B cell (primary cell): ENCODE measurements around the gene C1orf35. TPM values are rescaled to one million over a fixed set of nuclear protein-coding genes. Genes with fewer than 3 reads are reported as not detected.

Experiments used
- ATAC-seq: fragments of 200-7000 bp; cut with Tn5 transposase; one replicate; pipeline ENCODE4 v1.10.0; 2021; ENCODE audit warnings: low read depth, mild to moderate bottlenecking, moderate number of reproducible peaks, moderate library complexity
- CTCF ChIA-PET: fragments of 350-600 bp; sonication (Branson Sonifier 250); formaldehyde crosslinking; loops from one replicate; lab custom pipeline; 2021; ENCODE audit warnings: antibody characterized with exemption, inconsistent platforms; lab: Charles Lee
- POLR2A ChIA-PET: fragments of 350-600 bp; sonication (Branson Sonifier 250); formaldehyde crosslinking; loops from one replicate; lab custom pipeline; 2021; ENCODE audit warnings: antibody characterized with exemption; lab: Charles Lee
- DNase-seq: peaks from one replicate; pipeline ENCODE4 v3.0.0; 2013
- H2AFZ ChIP-seq: 2 replicates; pipeline ENCODE4 v1.6.1; 2012; ENCODE audit warnings: mild to moderate bottlenecking, low read depth, low read length; ENCODE audit not compliant: insufficient read depth, poor library complexity, severe bottlenecking
- H3K27ac ChIP-seq, 2 donors: 1 replicate in 1 of 2; 2 replicates in 1 of 2; pipeline ENCODE4 v1.5.1; 2012 to 2013; ENCODE audit warnings: low read length in 2 of 2, mild to moderate bottlenecking in 2 of 2, moderate library complexity in 1 of 2
- H3K27me3 ChIP-seq, 4 experiments: fragments of 200-600 bp in 1 of 4; sonication (generic) in 1 of 4; replicated peaks in 1 of 4; 1 replicate in 2 of 4; 2 replicates in 2 of 4; pipeline versions ENCODE4 v1.6.1 to v1.7.0; 2013 to 2016; ENCODE audit warnings: low read length in 3 of 4, mild to moderate bottlenecking in 2 of 4, mixed read lengths in 1 of 4, moderate library complexity in 1 of 4; ENCODE audit not compliant: insufficient read depth in 4 of 4, control insufficient read depth in 3 of 4; ENCODE audit errors: control extremely low read depth in 1 of 4
- H3K36me3 ChIP-seq, 2 experiments: replicated peaks in 1 of 2; 1 replicate in 1 of 2; 2 replicates in 1 of 2; pipeline versions ENCODE4 v1.6.1 to v1.7.1; 2013; ENCODE audit warnings: low read length in 1 of 2; ENCODE audit not compliant: insufficient read depth in 2 of 2, control insufficient read depth in 1 of 2; ENCODE audit errors: control extremely low read depth in 1 of 2, extremely low read depth in 1 of 2
- H3K4me1 ChIP-seq, 2 donors: fragments of 200-600 bp in 1 of 2; sonication (generic) in 1 of 2; 1 replicate in 1 of 2; 2 replicates in 1 of 2; pipeline versions ENCODE4 v1.5.1 to v1.6.1; 2013 to 2017; ENCODE audit warnings: low read length in 2 of 2; ENCODE audit not compliant: control insufficient read depth in 2 of 2, insufficient read depth in 2 of 2
- H3K4me2 ChIP-seq: replicated peaks from 2 replicates; pipeline ENCODE3; 2012; ENCODE audit warnings: mild to moderate bottlenecking, low read depth, low read length; ENCODE audit not compliant: poor library complexity, severe bottlenecking
- H3K4me3 ChIP-seq, 5 experiments: fragments of 200-600 bp in 1 of 5; sonication (generic) in 1 of 5; 1 replicate in 3 of 5; 2 replicates in 2 of 5; pipeline versions ENCODE4 v1.5.1 to v1.7.0; 2011 to 2016; ENCODE audit warnings: low read length in 4 of 5, mild to moderate bottlenecking in 4 of 5, low read depth in 2 of 5, control low read depth in 1 of 5, moderate library complexity in 1 of 5; ENCODE audit not compliant: insufficient read depth in 1 of 5; ENCODE audit errors: control extremely low read depth in 1 of 5, extremely low read depth in 1 of 5
- H3K79me2 ChIP-seq: fragments of 200-600 bp; sonication (generic); one replicate; pipeline ENCODE4 v1.6.0; 2016; ENCODE audit warnings: low read length; ENCODE audit not compliant: control insufficient read depth, insufficient read depth
- H3K9ac ChIP-seq: fragments of 200-600 bp; sonication (generic); 2 replicates; pipeline ENCODE4 v1.6.1; 2017; ENCODE audit warnings: mild to moderate bottlenecking, low read length, moderate library complexity
- H3K9me3 ChIP-seq, 3 donors: one replicate each; pipeline versions ENCODE4 v1.6.1 to v1.7.1; 2013; ENCODE audit warnings: low read length in 2 of 3; ENCODE audit not compliant: control insufficient read depth in 2 of 3, insufficient read depth in 1 of 3; ENCODE audit errors: control extremely low read depth in 1 of 3
- H4K20me1 ChIP-seq: 2 replicates; pipeline ENCODE4 v1.6.0; 2012; ENCODE audit warnings: mild to moderate bottlenecking, low read length; ENCODE audit not compliant: insufficient read depth, control insufficient read depth, poor library complexity, severe bottlenecking
- H3K27ac Mint-ChIP-seq: one replicate; pipeline ENCODE4 v1.8.0; 2021; ENCODE audit warnings: mixed read lengths
- H3K27me3 Mint-ChIP-seq: one replicate; pipeline ENCODE4 v1.8.0; 2021; ENCODE audit warnings: mixed read lengths
- H3K4me1 Mint-ChIP-seq: one replicate; pipeline ENCODE4 v1.8.0; 2021; ENCODE audit warnings: mixed read lengths
- H3K4me3 Mint-ChIP-seq: one replicate; pipeline ENCODE4 v1.8.0; 2021; ENCODE audit warnings: mixed read lengths
- H3K9me3 Mint-ChIP-seq: one replicate; pipeline ENCODE4 v1.8.0; 2022; ENCODE audit warnings: mixed read lengths; ENCODE audit not compliant: insufficient read depth
- CTCF ChIP-seq: fragments of 200-600 bp; IDR thresholded peaks from one replicate; pipeline ENCODE4 v1.8.0; 2022; ENCODE audit warnings: antibody characterized with exemption, mild to moderate bottlenecking
- EZH2 ChIP-seq: IDR thresholded peaks from 2 replicates; pipeline ENCODE4 v1.6.1; 2012; ENCODE audit warnings: borderline replicate concordance, low read depth, mild to moderate bottlenecking, moderate library complexity, low read length; ENCODE audit not compliant: insufficient read depth, poor library complexity, severe bottlenecking
- WGBS: methylation state at CpG from one replicate; pipeline ENCODE4 v1.1.5; 2013; ENCODE audit warnings: missing lambda C conversion rate; ENCODE audit not compliant: insufficient coverage; 5-methylcytosine and 5-hydroxymethylcytosine counted together
- intact Hi-C: fragments of 100-400 bp; cut with micrococcal nuclease; formaldehyde crosslinking; loops from one replicate; pipeline ENCODE4 v1.10.0; 2022
- polyA plus RNA-seq: library from polyadenylated mRNA; depleted of rRNA; stranded (reverse); fragments of >200 nt; gene quantifications from 2 replicates; pipeline ENCODE4 v1.2.3, GENCODE V29; 2012
- total RNA-seq, 2 donors: library from RNA; stranded (reverse); fragments of 120-200 nt in 1 of 2; gene quantifications; 1 replicate in 1 of 2; 2 replicates in 1 of 2; pipeline versions ENCODE4 v1.2.3 to v1.2.4, GENCODE V29; 2013 to 2022

C1orf35 gene
- total and polyA plus RNA-seq, 2 donors (not counting 1 experiment from before 2014, with no cell fraction given): 24.1 to 41.0 TPM

- H3K9me3 ChIP-seq: peaks cover 0 to 30% (median 8%) of the 10 kb centered on the region in 3 donors
- peaks cover 38% of the 10 kb centered on the region for H3K4me1 Mint-ChIP-seq
- TF ChIP-seq CTCF (no peak), EZH2 (no peak)
- no peak for DNase-seq
- H3K27me3 Mint-ChIP-seq: no peaks in the 10 kb centered on the region
- peaks cover 16 to 19% of the 10 kb centered on the region in 2 donors for H3K4me1 ChIP-seq
- ChIA-PET CTCF (interaction anchor here (0.6 to 0.8 kb wide), 4 partner anchors 13 to 1429 kb away, joined by 3 to 4 read pairs (median 3); no protein-coding TSS in a partner anchor), POLR2A (interaction anchor here (1.1 kb wide), 1 partner anchor 8 kb away, joined by 4 read pairs; no protein-coding TSS in a partner anchor)
- H3K36me3 ChIP-seq: peaks cover 4 to 65% of the 10 kb centered on the region in 2 experiments
- 100% methylated on average over 2 of the region's 4 CpGs for WGBS
- no peak overlapping the region for H3K4me2 ChIP-seq
- H3K79me2 ChIP-seq: peaks cover 72% of the 10 kb centered on the region
- H3K4me3 ChIP-seq: no peak overlapping the region
- H2AFZ ChIP-seq: no peak overlapping the region
- no peak overlapping the region for H3K9ac ChIP-seq
- intact Hi-C loops: no loop called here
- H3K27ac Mint-ChIP-seq: no peak overlapping the region
- no peak overlapping the region for H3K4me3 Mint-ChIP-seq
- H4K20me1 ChIP-seq: peaks cover 96% of the 10 kb centered on the region
- no peak overlapping the region for H3K27ac ChIP-seq
- H3K9me3 Mint-ChIP-seq: peaks cover 4% of the 10 kb centered on the region
- H3K27me3 ChIP-seq: no peaks in the 10 kb centered on the region
- no peak for ATAC-seq
These were observed 8.0 kb downstream of the C1orf35 start for GRCh38 chr1:228095161-228095560.

GRCh38 chr1:228094432-228095016 lies 8.6 kb downstream of the C1orf35 start:
- Mint-ChIP-seq H3K27me3 (no peaks in the 10 kb centered on the region), H3K4me1 (peaks cover 44% of the 10 kb centered on the region), H3K4me3 (no peak overlapping the region), H3K9me3 (peaks cover 4% of the 10 kb centered on the region), H3K27ac (no peak overlapping the region)
- H3K4me2 ChIP-seq: no peak overlapping the region
- ChIA-PET CTCF (interaction anchor here (0.6 to 0.8 kb wide), 3 partner anchors 14 to 1429 kb away, joined by 3 to 4 read pairs (median 3); no protein-coding TSS in a partner anchor), POLR2A (interaction anchor here (1.1 kb wide), 1 partner anchor 7 kb away, joined by 4 read pairs; no protein-coding TSS in a partner anchor)
- TF ChIP-seq EZH2 (no peak), CTCF (no peak)
- no peak overlapping the region for H3K27ac ChIP-seq
- peaks cover 4 to 59% of the 10 kb centered on the region in 2 experiments for H3K36me3 ChIP-seq
- WGBS: 100% methylated on average over 3 of the region's 13 CpGs
- peaks cover 0 to 30% (median 8%) of the 10 kb centered on the region in 3 donors for H3K9me3 ChIP-seq
- ATAC-seq (no peak), DNase-seq (no peak)
- H3K4me3 ChIP-seq: no peak overlapping the region
- H3K79me2 ChIP-seq: peaks cover 78% of the 10 kb centered on the region
- H3K4me1 ChIP-seq: peaks cover 22 to 26% of the 10 kb centered on the region in 2 donors
- H2AFZ ChIP-seq: no peak overlapping the region
- intact Hi-C loops: no loop called here
- peaks cover 96% of the 10 kb centered on the region for H4K20me1 ChIP-seq
- H3K27me3 ChIP-seq: no peaks in the 10 kb centered on the region
- no peak overlapping the region for H3K9ac ChIP-seq
